ENCODE measurements around the gene SLC25A20.
"Not testable (repeated sequence)": the region's sequence is repeated elsewhere in the genome, so short reads cannot be mapped to it uniquely, and the experiment has no call there.

The SLC25A20 gene

DNA sequence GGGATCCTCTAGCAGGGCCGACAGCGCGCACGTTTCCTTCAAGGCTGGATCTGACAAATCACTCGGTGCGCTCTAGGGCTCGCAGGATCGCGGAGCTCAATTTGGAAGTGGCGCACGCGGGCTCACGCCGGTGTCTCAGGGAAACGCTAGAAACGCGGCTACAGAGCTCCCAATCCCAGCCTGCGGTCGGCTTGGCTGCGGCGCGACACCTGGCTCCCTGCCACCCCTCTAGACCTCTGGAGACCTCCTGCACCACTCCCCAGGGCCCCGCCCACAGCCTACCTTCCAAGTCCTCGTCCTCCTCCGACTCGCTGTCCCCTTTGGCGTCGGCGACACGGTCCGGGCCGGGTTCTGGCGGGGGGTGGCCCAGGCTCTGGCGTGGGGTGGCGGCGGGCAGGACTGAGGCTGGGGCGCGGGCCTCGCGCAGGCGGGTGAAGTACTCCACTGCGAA is 51.6 kb downstream of the SLC25A20 start:
- peak overlapping the region; percentile 63 for H3K4me3 ChIP-seq (ENCODE audit: low read depth, low read length)
- no peak for TF ChIP-seq POLR2A (IDR thresholded peaks at IDR 0.05; ENCODE audit: extremely low read depth, insufficient read length)
- TF ChIP-seq MYC (IDR thresholded peaks at IDR 0.05; ENCODE audit: low read depth, low read length) = no peak
- TF ChIP-seq, protein P1, sequence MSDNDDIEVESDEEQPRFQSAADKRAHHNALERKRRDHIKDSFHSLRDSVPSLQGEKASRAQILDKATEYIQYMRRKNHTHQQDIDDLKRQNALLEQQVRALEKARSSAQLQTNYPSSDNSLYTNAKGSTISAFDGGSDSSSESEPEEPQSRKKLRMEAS (IDR thresholded peaks at IDR 0.05; ENCODE audit: low read depth, low read length) = peak; percentile 27; the same call in 1 of the 2 replicates
- TF ChIP-seq, protein P2, sequence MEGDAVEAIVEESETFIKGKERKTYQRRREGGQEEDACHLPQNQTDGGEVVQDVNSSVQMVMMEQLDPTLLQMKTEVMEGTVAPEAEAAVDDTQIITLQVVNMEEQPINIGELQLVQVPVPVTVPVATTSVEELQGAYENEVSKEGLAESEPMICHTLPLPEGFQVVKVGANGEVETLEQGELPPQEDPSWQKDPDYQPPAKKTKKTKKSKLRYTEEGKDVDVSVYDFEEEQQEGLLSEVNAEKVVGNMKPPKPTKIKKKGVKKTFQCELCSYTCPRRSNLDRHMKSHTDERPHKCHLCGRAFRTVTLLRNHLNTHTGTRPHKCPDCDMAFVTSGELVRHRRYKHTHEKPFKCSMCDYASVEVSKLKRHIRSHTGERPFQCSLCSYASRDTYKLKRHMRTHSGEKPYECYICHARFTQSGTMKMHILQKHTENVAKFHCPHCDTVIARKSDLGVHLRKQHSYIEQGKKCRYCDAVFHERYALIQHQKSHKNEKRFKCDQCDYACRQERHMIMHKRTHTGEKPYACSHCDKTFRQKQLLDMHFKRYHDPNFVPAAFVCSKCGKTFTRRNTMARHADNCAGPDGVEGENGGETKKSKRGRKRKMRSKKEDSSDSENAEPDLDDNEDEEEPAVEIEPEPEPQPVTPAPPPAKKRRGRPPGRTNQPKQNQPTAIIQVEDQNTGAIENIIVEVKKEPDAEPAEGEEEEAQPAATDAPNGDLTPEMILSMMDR (IDR thresholded peaks at IDR 0.05; ENCODE audit: low read depth, low read length) = no peak
- DNase-seq (ENCODE audit: low read depth) = peak; percentile 80

DNA sequence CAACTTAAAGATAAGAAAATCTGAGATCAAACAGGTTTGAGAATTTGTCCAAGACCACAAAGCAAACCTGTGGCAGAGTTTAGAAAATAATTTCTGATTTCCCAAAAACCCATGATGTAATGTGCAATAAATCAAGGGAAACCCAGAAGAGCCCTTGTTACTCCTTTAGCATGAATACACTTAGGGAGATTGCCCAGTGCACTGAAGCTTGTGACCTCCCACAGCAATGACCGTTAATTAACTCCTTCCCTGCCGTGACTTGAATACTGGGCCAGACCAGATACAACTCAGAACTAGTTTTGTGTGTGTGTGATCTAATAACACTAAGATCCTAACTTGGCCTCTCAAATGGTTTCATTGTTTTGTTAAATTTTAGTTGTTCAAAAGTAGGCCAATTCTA is 53.5 kb downstream of the SLC25A20 start:
- no peak for TF ChIP-seq MYC (IDR thresholded peaks at IDR 0.05; ENCODE audit: low read depth, low read length)
- DNase-seq (ENCODE audit: low read depth) = no peak
- H3K4me3 ChIP-seq (ENCODE audit: low read depth, low read length) = no peak overlapping the region

DNA sequence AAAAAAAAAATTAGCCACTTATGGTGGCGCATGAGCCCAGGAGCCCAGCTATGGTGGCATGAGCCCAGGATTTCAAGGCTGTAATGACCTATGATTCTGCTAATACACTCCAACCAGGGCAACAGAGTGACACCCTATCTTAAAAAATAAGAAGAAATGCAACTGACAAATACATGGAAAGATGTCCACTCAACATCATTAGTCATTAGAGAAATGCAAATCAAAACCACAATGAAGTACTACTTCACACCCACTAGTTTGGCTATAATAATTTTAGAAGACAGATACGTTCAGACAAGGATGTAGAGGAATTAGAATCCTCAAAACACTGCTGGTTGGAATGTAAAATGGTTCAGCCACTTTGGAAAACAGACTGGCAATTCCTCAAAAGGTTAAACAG is 61.5 kb downstream of the SLC25A20 start:
- H3K4me3 ChIP-seq (ENCODE audit: low read depth, low read length) = no peak overlapping the region
- TF ChIP-seq POLR2A (IDR thresholded peaks at IDR 0.05; ENCODE audit: extremely low read depth, insufficient read length) (no peak), MYC (IDR thresholded peaks at IDR 0.05; ENCODE audit: low read depth, low read length) (no peak)
- TF ChIP-seq, protein P2 (IDR thresholded peaks at IDR 0.05; ENCODE audit: low read depth, low read length) = no peak
- TF ChIP-seq, protein P1 (IDR thresholded peaks at IDR 0.05; ENCODE audit: low read depth, low read length) = no peak
- no peak for DNase-seq (ENCODE audit: low read depth)

DNA sequence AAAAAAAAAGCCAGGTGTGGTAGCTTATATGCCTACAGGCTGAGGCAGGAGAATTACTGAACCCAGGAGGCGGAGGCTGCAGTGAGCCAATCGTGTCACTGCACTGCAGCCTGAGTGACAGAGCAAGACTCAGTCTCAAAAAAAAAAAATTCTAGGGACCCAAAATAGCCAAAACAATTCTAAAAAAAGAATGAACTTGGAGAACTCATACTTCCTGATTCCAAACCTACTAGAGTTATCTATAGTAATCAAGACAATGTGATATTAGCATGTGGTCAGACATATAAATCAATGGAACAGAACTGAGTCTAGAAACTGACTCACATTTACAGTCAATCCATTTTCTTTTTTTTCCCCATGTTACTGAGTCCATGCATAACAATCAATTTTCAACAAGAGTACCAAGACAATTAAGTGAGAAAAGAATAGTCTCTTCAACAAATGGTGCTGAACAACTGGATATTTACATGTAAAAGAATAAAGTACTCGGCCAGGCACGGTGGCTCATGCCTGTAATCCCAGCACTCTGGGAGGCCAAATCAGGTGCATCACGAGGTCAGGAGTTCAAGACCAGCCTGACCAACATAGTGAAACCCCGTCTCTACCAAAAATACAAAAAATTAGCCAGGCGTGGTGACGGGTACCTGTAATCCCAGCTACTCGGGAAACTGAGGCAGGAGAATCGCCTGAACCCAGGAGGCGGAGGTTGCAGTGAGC is 62.9 kb downstream of the SLC25A20 start:
- no peak for DNase-seq (ENCODE audit: low read depth)
- H3K4me3 ChIP-seq (ENCODE audit: low read depth, low read length) = no peak overlapping the region
- TF ChIP-seq, protein P1 (IDR thresholded peaks at IDR 0.05; ENCODE audit: low read depth, low read length) = no peak
- TF ChIP-seq, protein P2 (IDR thresholded peaks at IDR 0.05; ENCODE audit: low read depth, low read length) = no peak
- TF ChIP-seq POLR2A (IDR thresholded peaks at IDR 0.05; ENCODE audit: extremely low read depth, insufficient read length) (no peak), MYC (IDR thresholded peaks at IDR 0.05; ENCODE audit: low read depth, low read length) (no peak)

DNA sequence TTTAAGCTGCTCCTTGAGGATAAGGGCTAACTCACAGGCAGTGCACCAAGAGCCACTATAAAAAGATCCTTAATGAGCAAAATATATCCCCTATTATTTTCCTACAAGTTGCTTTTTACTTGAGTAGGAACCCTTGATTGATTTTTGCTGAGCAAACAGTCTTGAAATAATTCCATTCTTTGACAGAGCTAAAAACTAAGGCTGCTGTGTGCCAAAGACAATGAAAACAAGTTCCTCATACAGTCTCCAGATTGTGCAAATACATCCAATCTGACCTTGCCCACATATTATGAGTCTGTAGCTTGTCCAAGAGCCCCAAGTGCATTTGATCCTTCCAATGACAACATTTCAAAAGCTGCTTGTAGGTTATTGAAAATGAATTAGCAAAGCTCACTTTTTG is 66.0 kb downstream of the SLC25A20 start:
- TF ChIP-seq POLR2A (IDR thresholded peaks at IDR 0.05; ENCODE audit: extremely low read depth, insufficient read length) = no peak
- TF ChIP-seq, protein P1 (IDR thresholded peaks at IDR 0.05; ENCODE audit: low read depth, low read length) = no peak
- TF ChIP-seq MYC (IDR thresholded peaks at IDR 0.05; ENCODE audit: low read depth, low read length) = no peak
- TF ChIP-seq, protein P2 (IDR thresholded peaks at IDR 0.05; ENCODE audit: low read depth, low read length) = no peak
- no peak overlapping the region for H3K4me3 ChIP-seq (ENCODE audit: low read depth, low read length)
- no peak for DNase-seq (ENCODE audit: low read depth)

DNA sequence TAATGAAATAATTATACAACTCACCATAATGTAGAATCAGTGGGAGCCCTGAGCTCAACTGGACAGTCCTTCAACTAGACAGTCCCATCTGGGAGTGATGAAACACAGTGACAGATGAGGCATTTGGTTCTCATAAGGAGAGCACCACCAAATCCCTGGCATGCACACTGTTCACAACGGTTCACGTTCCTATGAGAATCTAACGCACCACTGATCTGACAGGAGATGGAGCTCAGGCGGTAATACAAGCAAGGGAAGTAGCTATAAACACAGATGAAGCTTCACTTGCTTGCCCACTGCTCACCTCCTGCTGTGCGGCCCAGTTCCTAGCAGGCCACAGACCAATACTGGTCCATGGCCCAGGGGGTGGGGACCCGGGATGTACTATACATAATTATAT is 68.0 kb downstream of the SLC25A20 start:
- TF ChIP-seq MYC (IDR thresholded peaks at IDR 0.05; ENCODE audit: low read depth, low read length) = no peak
- TF ChIP-seq POLR2A (IDR thresholded peaks at IDR 0.05; ENCODE audit: extremely low read depth, insufficient read length) = no peak
- TF ChIP-seq, protein P2 (IDR thresholded peaks at IDR 0.05; ENCODE audit: low read depth, low read length) = no peak
- TF ChIP-seq, protein P1 (IDR thresholded peaks at IDR 0.05; ENCODE audit: low read depth, low read length) = no peak
- no peak for DNase-seq (ENCODE audit: low read depth)
- no peak overlapping the region for H3K4me3 ChIP-seq (ENCODE audit: low read depth, low read length)

DNA sequence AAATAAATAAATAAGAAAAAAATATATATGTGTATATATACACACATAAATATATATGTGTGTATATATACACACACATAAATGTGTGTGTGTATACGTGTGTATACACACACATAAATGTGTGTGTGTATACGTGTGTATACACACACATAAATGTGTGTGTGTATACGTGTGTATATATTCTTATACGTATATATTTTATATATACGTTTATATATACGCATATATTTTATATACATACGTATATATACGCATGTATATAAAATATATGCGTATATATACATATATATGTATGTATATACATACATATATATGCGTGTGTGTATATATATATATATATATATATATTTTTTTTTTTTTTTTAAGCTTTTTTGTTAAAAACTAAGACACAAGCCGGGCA is 69.2 kb downstream of the SLC25A20 start:
- not testable (repeated sequence) for H3K4me3 ChIP-seq (ENCODE audit: low read depth, low read length); DNase-seq (ENCODE audit: low read depth)

DNA sequence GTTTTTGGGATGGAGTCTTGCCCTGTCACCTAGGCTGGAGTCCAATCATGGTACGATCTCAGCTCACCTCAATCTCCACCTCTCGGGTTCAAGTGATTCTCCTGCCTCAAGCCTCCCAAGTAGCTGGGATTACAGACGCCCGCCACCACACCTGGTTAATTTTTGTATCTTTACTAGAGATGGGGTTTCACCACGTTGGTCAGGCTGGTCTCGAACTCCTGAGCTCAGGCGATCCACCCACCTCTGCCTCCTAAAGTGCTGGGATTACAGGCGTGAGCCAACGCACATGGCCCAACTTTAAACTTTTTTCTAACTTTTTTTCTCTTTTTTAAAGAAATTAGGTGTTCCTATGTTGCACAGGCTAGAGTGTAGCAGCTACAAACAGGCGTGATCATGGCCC is 70.8 kb downstream of the SLC25A20 start:
- not testable (repeated sequence) for H3K4me3 ChIP-seq (ENCODE audit: low read depth, low read length); DNase-seq (ENCODE audit: low read depth)
